ENCODE data around the gene SPINT1.
A peak's percentile ranks its signal among the peaks of the same experiment; 100 is the strongest.

The SPINT1 gene

DNA sequence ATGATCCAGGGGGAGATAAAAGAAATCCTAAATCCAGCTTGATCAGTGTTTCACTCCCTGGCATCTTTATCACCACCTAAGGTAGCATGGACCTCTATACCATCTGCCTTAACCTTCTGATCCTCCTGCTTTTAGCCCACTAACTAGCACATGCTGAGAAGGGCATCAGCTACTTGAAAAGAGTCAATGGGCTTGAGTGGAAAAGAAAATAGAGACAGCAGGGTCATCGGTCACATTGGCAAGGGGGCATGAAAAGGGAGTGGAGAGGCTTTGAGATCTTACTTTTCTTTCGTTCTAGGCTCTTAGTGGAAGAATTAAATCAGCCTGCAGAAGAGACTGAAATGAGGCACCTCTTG, 37.2 kb upstream of the SPINT1 start:
- Histone ChIP-seq H3K4me1 (ENCODE audit: control extremely low read depth in 1 of 4, control insufficient read depth in 4 of 4, insufficient read depth in 4 of 4, low read length in 3 of 4) (peaks cover 5 to 29% (median 18%) of the 10 kb centered on the region in 4 experiments), H3K27me3 (replicated peaks in 2 of 5; ENCODE audit: control insufficient read depth in 4 of 5, insufficient read depth in 5 of 5, low read length in 4 of 5) (no peaks in the 10 kb centered on the region), H3K36me3 (ENCODE audit: control insufficient read depth in 4 of 4, insufficient read depth in 4 of 4, low read length in 3 of 4) (peaks cover 3 to 26% (median 18%) of the 10 kb centered on the region in 4 experiments), H3K9me3 (ENCODE audit: control extremely low read depth in 1 of 5, control insufficient read depth in 4 of 5, insufficient read depth in 2 of 5, low read depth in 1 of 5, low read length in 4 of 5) (no peaks in the 10 kb centered on the region), H3K4me3 (ENCODE audit: control insufficient read depth in 1 of 7, extremely low read depth in 1 of 7, insufficient read depth in 4 of 7, low read depth in 2 of 7, low read length in 6 of 7) (peak overlapping the region; percentile 89 to 99 (median 96)), H3K27ac (ENCODE audit: insufficient read depth in 1 of 2, low read depth in 1 of 2, low read length in 2 of 2, poor library complexity in 1 of 2, severe bottlenecking in 2 of 2) (peak overlapping the region; percentile 83 to 92)
- CTCF ChIA-PET = interaction anchor here (0.7 kb wide), 1 partner anchor 35 kb away, joined by 3 read pairs; no protein-coding TSS in a partner anchor
- POLR2A ChIA-PET = interaction anchor here (0.6 to 1.5 kb wide), 2 partner anchors 10 to 284 kb away, joined by 3 to 5 read pairs; no protein-coding TSS in a partner anchor
- WGBS (ENCODE audit: insufficient coverage) = 11% methylated on average over 2 of the region's 2 CpGs
- DNase-seq = no peak

DNA sequence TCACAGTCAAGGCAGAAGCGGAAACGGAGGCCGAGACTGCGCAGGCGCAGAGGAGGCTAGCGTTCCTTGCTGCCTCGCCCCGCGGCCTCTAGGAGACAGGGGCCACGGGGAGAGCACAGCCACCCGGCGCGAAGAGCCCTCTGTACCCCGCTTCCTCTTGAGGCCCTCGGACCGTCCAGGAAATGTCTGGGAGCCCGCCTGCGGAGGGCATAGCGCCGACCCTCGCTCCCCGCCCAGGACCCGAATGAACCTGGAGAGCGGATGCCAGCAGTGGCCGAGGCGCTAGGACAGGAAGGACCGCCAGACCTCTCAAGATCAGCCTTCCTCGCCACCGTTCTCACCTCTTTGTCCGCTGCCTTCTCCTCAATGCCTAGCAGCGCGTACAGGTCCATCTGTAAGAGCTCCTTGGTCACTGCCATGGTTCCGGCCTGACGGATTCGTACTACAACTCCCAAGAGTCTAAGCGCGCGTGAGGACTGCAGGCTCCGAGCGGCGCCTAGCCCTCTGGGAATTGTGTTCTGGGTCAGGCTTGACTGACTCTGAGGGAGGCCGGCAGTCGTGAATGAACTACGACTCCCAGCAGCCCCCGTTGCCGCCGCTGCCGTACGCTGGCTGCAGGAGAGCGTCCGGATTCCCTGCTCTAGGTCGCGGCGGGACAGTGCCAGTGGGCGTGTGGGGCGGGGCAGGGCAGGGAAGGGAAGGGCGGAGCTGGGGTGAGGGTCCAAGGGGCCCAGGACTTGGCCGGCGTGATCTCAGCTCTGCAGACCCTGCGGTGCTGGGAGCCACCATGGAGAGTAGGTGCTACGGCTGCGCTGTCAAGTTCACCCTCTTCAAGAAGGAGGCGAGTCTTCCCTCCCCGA, 36.6 kb upstream of the SPINT1 start, which contains the start of the genes DNAJC17 and ZFYVE19:
Gene DNAJC17, minus strand, starts transcription at position 446 of the 860 bp plus-strand sequence. Its CDS starts 27 bp downstream, at position 419.
Gene ZFYVE19, plus strand, starts transcription at position 62 of the 860 bp plus-strand sequence. Its CDS starts 501 bp downstream, at position 563.
- ChIA-PET CTCF (interaction anchor here (0.6 to 0.8 kb wide), 2 partner anchors 22 to 28 kb away, joined by 3 read pairs; no protein-coding TSS in a partner anchor), POLR2A (interaction anchor here (0.6 to 1.5 kb wide), 2 partner anchors 10 to 283 kb away, joined by 3 to 5 read pairs; no protein-coding TSS in a partner anchor)
- Histone ChIP-seq H3K36me3 (ENCODE audit: control insufficient read depth in 4 of 4, insufficient read depth in 4 of 4, low read length in 3 of 4) (peaks cover 3 to 28% (median 18%) of the 10 kb centered on the region in 4 experiments), H3K9me3 (ENCODE audit: control extremely low read depth in 1 of 5, control insufficient read depth in 4 of 5, insufficient read depth in 2 of 5, low read depth in 1 of 5, low read length in 4 of 5) (no peaks in the 10 kb centered on the region), H3K27ac (ENCODE audit: insufficient read depth in 1 of 2, low read depth in 1 of 2, low read length in 2 of 2, poor library complexity in 1 of 2, severe bottlenecking in 2 of 2) (peak within 1 kb of the TSS; percentile 83 to 92), H3K4me3 (ENCODE audit: control insufficient read depth in 1 of 7, extremely low read depth in 1 of 7, insufficient read depth in 4 of 7, low read depth in 2 of 7, low read length in 6 of 7) (peak within 1 kb of the TSS; percentile 89 to 99 (median 96)), H3K4me1 (ENCODE audit: control extremely low read depth in 1 of 4, control insufficient read depth in 4 of 4, insufficient read depth in 4 of 4, low read length in 3 of 4) (peaks cover 5 to 29% (median 18%) of the 10 kb centered on the region in 4 experiments), H3K27me3 (replicated peaks in 2 of 5; ENCODE audit: control insufficient read depth in 4 of 5, insufficient read depth in 5 of 5, low read length in 4 of 5) (no peaks in the 10 kb centered on the region)
- peak; percentile 96 to 99 (median 98) for DNase-seq
- WGBS (ENCODE audit: insufficient coverage) = 0% methylated on average over 59 of the region's 64 CpGs

DNA sequence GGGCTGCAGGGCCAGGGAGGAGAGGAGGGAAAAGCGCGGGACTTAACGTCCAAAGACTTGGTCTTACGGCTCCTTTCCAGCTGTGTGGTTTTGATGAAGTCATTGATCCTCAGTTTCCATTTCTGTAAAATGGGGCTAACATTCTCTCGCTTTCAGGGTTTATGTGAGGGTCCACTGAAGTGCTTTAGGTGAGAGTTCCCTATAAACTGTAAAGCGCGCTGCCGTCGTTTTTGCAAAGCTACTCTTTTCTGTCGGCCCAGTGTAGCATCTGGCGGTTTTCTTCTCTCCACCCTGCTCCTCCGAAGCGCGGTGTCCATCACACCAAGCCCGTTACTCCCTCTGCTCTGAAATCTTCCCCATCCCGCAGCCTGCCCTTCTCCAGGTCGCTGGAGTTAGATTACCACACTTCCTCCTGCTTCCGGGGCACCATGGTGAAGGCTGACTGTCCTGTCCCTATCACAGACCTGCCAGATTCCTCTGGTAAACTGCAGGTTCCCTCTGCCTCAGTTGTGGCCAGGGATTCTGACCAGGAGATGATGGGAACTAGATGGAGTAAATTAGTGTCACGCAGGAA, 35.9 kb upstream of the SPINT1 start:
- peak overlapping the region; percentile 89 to 99 (median 96) for H3K4me3 ChIP-seq (ENCODE audit: control insufficient read depth in 1 of 7, extremely low read depth in 1 of 7, insufficient read depth in 4 of 7, low read depth in 2 of 7, low read length in 6 of 7)
- H3K27ac ChIP-seq (ENCODE audit: insufficient read depth in 1 of 2, low read depth in 1 of 2, low read length in 2 of 2, poor library complexity in 1 of 2, severe bottlenecking in 2 of 2) = peak overlapping the region in 1 of 2 experiments; percentile 55
- no peaks in the 10 kb centered on the region for H3K9me3 ChIP-seq (ENCODE audit: control extremely low read depth in 1 of 5, control insufficient read depth in 4 of 5, insufficient read depth in 2 of 5, low read depth in 1 of 5, low read length in 4 of 5)
- ChIA-PET POLR2A (interaction anchor here (1.5 kb wide), 1 partner anchor 11 kb away, joined by 3 read pairs; no protein-coding TSS in a partner anchor), CTCF (interaction anchor here (0.6 to 0.8 kb wide), 2 partner anchors 23 to 27 kb away, joined by 3 read pairs; no protein-coding TSS in a partner anchor)
- no peaks in the 10 kb centered on the region for H3K27me3 ChIP-seq (replicated peaks in 2 of 5; ENCODE audit: control insufficient read depth in 4 of 5, insufficient read depth in 5 of 5, low read length in 4 of 5)
- peaks cover 5 to 29% (median 18%) of the 10 kb centered on the region in 4 experiments for H3K4me1 ChIP-seq (ENCODE audit: control extremely low read depth in 1 of 4, control insufficient read depth in 4 of 4, insufficient read depth in 4 of 4, low read length in 3 of 4)
- 7% methylated on average over 19 of the region's 19 CpGs for WGBS (ENCODE audit: insufficient coverage)
- DNase-seq = peak in 1 of 3 donors; percentile 12
- peaks cover 3 to 34% (median 22%) of the 10 kb centered on the region in 4 experiments for H3K36me3 ChIP-seq (ENCODE audit: control insufficient read depth in 4 of 4, insufficient read depth in 4 of 4, low read length in 3 of 4)

DNA sequence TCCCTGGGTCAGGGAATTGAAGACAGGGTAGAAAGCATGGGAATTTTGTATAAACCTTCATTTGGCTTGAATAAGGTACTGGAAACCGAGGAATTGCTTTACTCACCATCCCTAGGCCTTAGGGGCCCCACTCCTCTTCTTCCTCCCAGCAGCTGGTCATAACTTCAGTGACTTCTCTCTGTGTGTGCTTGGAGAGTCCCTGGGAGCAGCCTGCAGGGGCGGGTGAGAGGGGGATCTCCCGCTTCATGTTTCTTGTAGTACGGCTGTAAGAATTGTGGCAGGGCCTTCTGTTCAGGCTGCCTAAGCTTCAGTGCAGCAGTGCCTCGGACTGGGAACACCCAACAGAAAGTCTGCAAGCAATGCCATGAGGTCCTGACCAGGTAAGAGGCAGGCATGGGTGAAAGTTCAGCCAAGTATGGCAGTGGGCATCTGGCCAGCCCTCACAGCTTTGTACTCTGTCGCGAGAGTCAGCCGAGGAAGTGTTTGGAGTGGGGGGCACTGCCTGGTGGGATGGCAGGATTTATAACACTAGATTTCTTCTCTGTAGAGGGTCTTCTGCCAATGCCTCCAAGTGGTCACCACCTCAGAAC, 34.9 kb upstream of the SPINT1 start:
- WGBS (ENCODE audit: insufficient coverage) = 97% methylated on average over 8 of the region's 8 CpGs
- Histone ChIP-seq H3K27ac (ENCODE audit: insufficient read depth in 1 of 2, low read depth in 1 of 2, low read length in 2 of 2, poor library complexity in 1 of 2, severe bottlenecking in 2 of 2) (no peak overlapping the region), H3K27me3 (replicated peaks in 2 of 5; ENCODE audit: control insufficient read depth in 4 of 5, insufficient read depth in 5 of 5, low read length in 4 of 5) (no peaks in the 10 kb centered on the region), H3K36me3 (ENCODE audit: control insufficient read depth in 4 of 4, insufficient read depth in 4 of 4, low read length in 3 of 4) (peaks cover 3 to 43% (median 29%) of the 10 kb centered on the region in 4 experiments), H3K4me1 (ENCODE audit: control extremely low read depth in 1 of 4, control insufficient read depth in 4 of 4, insufficient read depth in 4 of 4, low read length in 3 of 4) (peaks cover 5 to 29% (median 18%) of the 10 kb centered on the region in 4 experiments), H3K4me3 (ENCODE audit: control insufficient read depth in 1 of 7, extremely low read depth in 1 of 7, insufficient read depth in 4 of 7, low read depth in 2 of 7, low read length in 6 of 7) (no peak overlapping the region), H3K9me3 (ENCODE audit: control extremely low read depth in 1 of 5, control insufficient read depth in 4 of 5, insufficient read depth in 2 of 5, low read depth in 1 of 5, low read length in 4 of 5) (no peaks in the 10 kb centered on the region)
- no peak for DNase-seq
- ChIA-PET CTCF (no interaction called here), POLR2A (no interaction called here)

DNA sequence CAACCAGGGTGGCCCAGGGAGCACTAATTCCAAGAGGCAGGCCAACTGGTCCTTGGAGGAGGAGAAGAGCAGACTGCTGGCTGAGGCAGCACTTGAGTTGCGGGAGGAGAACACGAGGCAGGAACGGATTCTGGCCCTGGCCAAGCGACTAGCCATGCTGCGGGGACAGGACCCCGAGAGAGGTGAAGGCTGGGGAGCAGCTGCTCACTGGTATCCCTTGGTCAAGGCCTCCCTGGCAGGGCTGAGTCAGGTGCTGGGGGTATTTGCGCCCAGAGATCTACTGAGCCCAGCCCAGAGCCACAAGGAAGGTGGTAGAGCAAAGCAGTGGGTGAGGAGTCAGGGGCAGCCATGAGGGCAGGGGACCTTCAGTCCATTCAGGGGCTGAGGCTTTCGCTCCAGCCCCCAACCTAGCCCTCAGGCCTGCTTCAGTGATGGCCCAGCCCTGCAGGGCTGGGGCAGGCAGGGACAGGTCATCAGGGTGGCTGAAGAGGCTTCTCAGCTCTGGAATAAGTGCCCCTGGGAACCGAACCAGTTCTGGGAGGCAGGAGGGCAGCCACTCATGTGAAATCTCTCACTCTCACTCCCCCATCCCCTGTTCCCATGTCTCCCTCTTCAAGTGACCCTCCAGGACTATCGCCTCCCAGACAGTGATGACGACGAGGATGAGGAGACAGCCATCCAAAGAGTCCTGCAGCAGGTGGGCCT, 31.0 kb upstream of the SPINT1 start:
- Histone ChIP-seq H3K36me3 (ENCODE audit: control insufficient read depth in 4 of 4, insufficient read depth in 4 of 4, low read length in 3 of 4) (peaks cover 4 to 59% (median 39%) of the 10 kb centered on the region in 4 experiments), H3K27ac (ENCODE audit: insufficient read depth in 1 of 2, low read depth in 1 of 2, low read length in 2 of 2, poor library complexity in 1 of 2, severe bottlenecking in 2 of 2) (no peak overlapping the region), H3K4me3 (ENCODE audit: control insufficient read depth in 1 of 7, extremely low read depth in 1 of 7, insufficient read depth in 4 of 7, low read depth in 2 of 7, low read length in 6 of 7) (no peak overlapping the region), H3K27me3 (replicated peaks in 2 of 5; ENCODE audit: control insufficient read depth in 4 of 5, insufficient read depth in 5 of 5, low read length in 4 of 5) (no peaks in the 10 kb centered on the region), H3K9me3 (ENCODE audit: control extremely low read depth in 1 of 5, control insufficient read depth in 4 of 5, insufficient read depth in 2 of 5, low read depth in 1 of 5, low read length in 4 of 5) (no peaks in the 10 kb centered on the region), H3K4me1 (ENCODE audit: control extremely low read depth in 1 of 4, control insufficient read depth in 4 of 4, insufficient read depth in 4 of 4, low read length in 3 of 4) (peaks cover 0 to 16% (median 9%) of the 10 kb centered on the region in 4 experiments)
- POLR2A ChIA-PET = no interaction called here
- WGBS (ENCODE audit: insufficient coverage) = 96% methylated on average over 12 of the region's 12 CpGs
- CTCF ChIA-PET = interaction anchor here (0.9 to 1.2 kb wide), 2 partner anchors 31 to 42 kb away, joined by 3 read pairs; partner anchors contain the start of genes C15orf62 and SPINT1
- no peak for DNase-seq

DNA sequence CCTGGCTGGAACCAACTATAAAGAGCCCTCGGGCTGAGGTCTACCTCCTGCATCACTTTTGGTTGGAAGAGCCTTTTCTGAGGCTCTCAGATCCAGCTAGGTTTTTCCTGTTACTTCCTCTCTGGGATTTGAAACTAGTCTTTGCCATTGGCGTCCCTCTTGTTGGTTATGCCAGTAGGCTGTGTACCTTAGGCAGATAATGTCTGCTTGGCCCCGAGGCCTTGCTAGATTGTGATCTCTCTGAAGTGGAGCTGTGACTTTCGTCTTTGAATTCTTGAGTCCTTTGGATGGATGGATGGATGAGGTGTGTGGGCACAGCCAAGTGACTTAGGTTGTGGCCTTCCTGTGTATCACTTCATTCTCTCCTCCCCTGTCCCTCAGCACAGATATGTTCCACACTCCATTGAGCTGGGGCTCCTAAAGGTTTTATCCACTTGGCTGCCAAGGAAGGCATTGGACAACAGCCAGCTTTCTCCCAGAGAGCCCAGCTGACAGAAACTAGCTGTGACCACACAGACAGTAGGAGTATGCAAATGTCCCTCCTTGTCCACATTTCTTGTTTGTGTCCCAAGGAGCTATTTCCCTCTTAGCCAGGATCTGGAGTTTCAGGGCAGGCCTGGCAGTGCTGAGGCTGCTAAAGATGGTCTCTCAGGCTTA, 28.7 kb upstream of the SPINT1 start:
- DNase-seq = no peak
- H3K9me3 ChIP-seq (ENCODE audit: control extremely low read depth in 1 of 5, control insufficient read depth in 4 of 5, insufficient read depth in 2 of 5, low read depth in 1 of 5, low read length in 4 of 5) = no peaks in the 10 kb centered on the region
- peaks cover 4 to 47% (median 33%) of the 10 kb centered on the region in 4 experiments for H3K36me3 ChIP-seq (ENCODE audit: control insufficient read depth in 4 of 4, insufficient read depth in 4 of 4, low read length in 3 of 4)
- no peak overlapping the region for H3K4me3 ChIP-seq (ENCODE audit: control insufficient read depth in 1 of 7, extremely low read depth in 1 of 7, insufficient read depth in 4 of 7, low read depth in 2 of 7, low read length in 6 of 7)
- H3K27me3 ChIP-seq (replicated peaks in 2 of 5; ENCODE audit: control insufficient read depth in 4 of 5, insufficient read depth in 5 of 5, low read length in 4 of 5) = no peaks in the 10 kb centered on the region
- CTCF ChIA-PET = interaction anchor here (1.0 to 1.8 kb wide), 3 partner anchors 11 to 44 kb away, joined by 3 to 5 read pairs (median 4); partner anchors contain the start of gene SPINT1
- 100% methylated on average over 3 of the region's 4 CpGs for WGBS (ENCODE audit: insufficient coverage)
- H3K4me1 ChIP-seq (ENCODE audit: control extremely low read depth in 1 of 4, control insufficient read depth in 4 of 4, insufficient read depth in 4 of 4, low read length in 3 of 4) = no peaks in the 10 kb centered on the region
- no peak overlapping the region for H3K27ac ChIP-seq (ENCODE audit: insufficient read depth in 1 of 2, low read depth in 1 of 2, low read length in 2 of 2, poor library complexity in 1 of 2, severe bottlenecking in 2 of 2)
- POLR2A ChIA-PET = no interaction called here
